ENCODE results near the gene BPIFA3. TPM values are rescaled to one million over a fixed set of nuclear protein-coding genes. Genes with fewer than 3 reads are reported as not detected.

Gene BPIFA3
- total RNA-seq, 2 donors from 2014 or later = 7.7 TPM; not detected in 1

DNA sequence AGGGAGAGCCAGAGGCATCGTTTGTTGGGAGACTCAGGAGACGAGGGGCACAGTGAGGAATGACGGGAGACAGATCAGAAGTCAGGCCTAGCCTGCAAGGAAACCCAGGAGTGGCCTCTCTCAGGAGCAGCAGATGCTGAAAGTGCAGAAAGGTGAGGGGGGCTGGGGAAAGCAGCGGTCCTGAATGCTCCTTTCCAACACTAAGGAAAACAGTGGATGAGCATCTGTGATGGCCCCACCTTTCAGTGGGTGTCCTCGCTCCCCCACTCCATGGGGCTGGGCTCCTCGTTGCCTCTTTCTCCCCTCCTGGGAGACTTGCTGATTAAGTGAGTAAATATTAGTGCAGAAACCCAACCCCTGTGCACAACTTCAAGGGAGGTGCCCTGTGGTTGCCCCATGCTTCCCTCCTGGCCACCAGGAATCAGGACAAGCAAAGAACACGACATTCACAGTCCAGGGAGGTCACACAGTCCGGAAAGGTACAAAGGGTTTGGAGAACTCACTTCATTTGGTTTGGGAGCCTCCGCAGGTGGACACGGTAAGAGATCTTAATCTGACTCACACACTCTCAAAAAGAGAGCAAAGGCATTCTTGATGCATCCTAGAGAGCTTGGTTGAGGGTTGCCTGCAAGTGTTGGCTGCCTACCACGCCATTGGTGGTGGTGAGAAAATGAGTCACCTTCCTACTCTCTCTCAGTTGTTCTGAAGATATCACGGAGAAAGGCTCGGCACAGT lies 56.1 kb downstream of the BPIFA3 start:
- no peak overlapping the region for H3K27ac ChIP-seq
- no peaks in the 10 kb centered on the region for H3K9me3 ChIP-seq
- intact Hi-C loops (cut with DNase I) = no loop called here
- WGBS = 61% methylated on average over 13 of the region's 13 CpGs
- no peak overlapping the region for H3K4me3 ChIP-seq
- H3K27me3 ChIP-seq (replicated peaks; ENCODE audit: insufficient read depth) = peaks cover 2% of the 10 kb centered on the region
- H3K36me3 ChIP-seq = no peaks in the 10 kb centered on the region
- no peak for TF ChIP-seq POLR2A (IDR thresholded peaks at IDR 0.05)
- TF ChIP-seq POLR2AphosphoS5 (IDR thresholded peaks at IDR 0.05) = no peak
- TF ChIP-seq, protein P1, sequence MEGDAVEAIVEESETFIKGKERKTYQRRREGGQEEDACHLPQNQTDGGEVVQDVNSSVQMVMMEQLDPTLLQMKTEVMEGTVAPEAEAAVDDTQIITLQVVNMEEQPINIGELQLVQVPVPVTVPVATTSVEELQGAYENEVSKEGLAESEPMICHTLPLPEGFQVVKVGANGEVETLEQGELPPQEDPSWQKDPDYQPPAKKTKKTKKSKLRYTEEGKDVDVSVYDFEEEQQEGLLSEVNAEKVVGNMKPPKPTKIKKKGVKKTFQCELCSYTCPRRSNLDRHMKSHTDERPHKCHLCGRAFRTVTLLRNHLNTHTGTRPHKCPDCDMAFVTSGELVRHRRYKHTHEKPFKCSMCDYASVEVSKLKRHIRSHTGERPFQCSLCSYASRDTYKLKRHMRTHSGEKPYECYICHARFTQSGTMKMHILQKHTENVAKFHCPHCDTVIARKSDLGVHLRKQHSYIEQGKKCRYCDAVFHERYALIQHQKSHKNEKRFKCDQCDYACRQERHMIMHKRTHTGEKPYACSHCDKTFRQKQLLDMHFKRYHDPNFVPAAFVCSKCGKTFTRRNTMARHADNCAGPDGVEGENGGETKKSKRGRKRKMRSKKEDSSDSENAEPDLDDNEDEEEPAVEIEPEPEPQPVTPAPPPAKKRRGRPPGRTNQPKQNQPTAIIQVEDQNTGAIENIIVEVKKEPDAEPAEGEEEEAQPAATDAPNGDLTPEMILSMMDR (IDR thresholded peaks at IDR 0.05) = no peak
- H3K4me1 ChIP-seq (replicated peaks) = no peaks in the 10 kb centered on the region
- DNase-seq (ENCODE audit: low spot score) = no peak

DNA sequence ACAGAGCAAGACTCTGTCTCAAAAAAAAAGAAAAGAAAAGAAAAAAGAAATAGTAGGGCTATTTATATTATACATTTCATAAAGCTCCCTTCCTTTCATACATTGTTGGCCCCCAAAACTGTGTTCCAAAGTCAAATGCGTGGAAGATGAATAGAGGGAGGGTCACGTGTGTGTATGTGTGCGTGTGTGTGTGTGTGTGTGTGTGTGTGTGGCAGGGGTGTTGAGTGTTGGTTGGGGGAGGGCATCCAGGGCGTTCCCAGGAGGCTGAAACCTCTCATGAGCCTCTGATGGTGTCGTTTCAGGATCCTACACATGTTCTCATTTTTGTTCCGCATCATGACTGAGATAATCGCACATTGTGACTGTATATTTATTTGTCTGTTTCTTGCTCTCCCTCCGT lies 58.1 kb downstream of the BPIFA3 start:
- 70% methylated on average over 8 of the region's 8 CpGs for WGBS
- no peak for TF ChIP-seq POLR2AphosphoS5 (IDR thresholded peaks at IDR 0.05)
- no peak for TF ChIP-seq POLR2A (IDR thresholded peaks at IDR 0.05)
- TF ChIP-seq, protein P1 (IDR thresholded peaks at IDR 0.05) = no peak
- no peak overlapping the region for H3K27ac ChIP-seq

DNA sequence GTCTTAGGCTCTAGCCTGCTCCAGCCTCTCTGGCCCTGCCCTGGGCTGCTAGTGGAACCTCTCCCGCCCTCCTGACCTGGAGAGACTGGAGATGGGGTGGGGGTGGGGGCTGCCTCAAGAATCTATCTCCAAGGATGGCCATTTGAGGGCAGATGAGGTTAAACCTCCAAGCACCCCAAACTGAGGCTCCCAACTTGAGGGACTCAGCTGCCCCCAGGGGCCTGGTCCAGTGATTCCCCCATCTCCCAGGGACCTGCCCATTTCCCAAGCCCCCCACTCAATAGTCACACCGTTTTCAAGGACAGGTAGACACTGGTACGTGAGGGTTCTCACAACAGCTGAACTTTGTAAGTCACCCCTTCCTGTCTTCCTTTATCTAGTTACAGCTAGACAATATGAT lies 58.7 kb downstream of the BPIFA3 start:
- no peak for DNase-seq (ENCODE audit: low spot score)
- Histone ChIP-seq H3K9me3 (no peaks in the 10 kb centered on the region), H3K27ac (no peak overlapping the region), H3K4me3 (no peak overlapping the region), H3K27me3 (replicated peaks; ENCODE audit: insufficient read depth) (peaks cover 2% of the 10 kb centered on the region), H3K36me3 (no peaks in the 10 kb centered on the region), H3K4me1 (replicated peaks) (no peaks in the 10 kb centered on the region)
- intact Hi-C loops (cut with DNase I) = no loop called here
- 66% methylated on average over 3 of the region's 3 CpGs for WGBS
- TF ChIP-seq, protein P1 (IDR thresholded peaks at IDR 0.05) = no peak
- TF ChIP-seq POLR2AphosphoS5 (IDR thresholded peaks at IDR 0.05) = no peak
- no peak for TF ChIP-seq POLR2A (IDR thresholded peaks at IDR 0.05)

More for the DNA sequence above, 58.1 kb downstream of the BPIFA3 start:
- Histone ChIP-seq H3K4me1 (replicated peaks) (no peaks in the 10 kb centered on the region), H3K9me3 (no peaks in the 10 kb centered on the region), H3K27me3 (replicated peaks; ENCODE audit: insufficient read depth) (peaks cover 2% of the 10 kb centered on the region), H3K36me3 (no peaks in the 10 kb centered on the region), H3K4me3 (no peak overlapping the region)
- no peak for DNase-seq (ENCODE audit: low spot score)
- intact Hi-C loops (cut with DNase I) = no loop called here

GRCh38 chr20:33276303-33277113 lies 59.4 kb downstream of the BPIFA3 start:
- no peak overlapping the region for H3K27ac ChIP-seq

More at GRCh38 chr20:33276303-33277113, 59.4 kb downstream of the BPIFA3 start:
- Histone ChIP-seq H3K9me3 (no peaks in the 10 kb centered on the region), H3K4me3 (no peak overlapping the region), H3K27me3 (replicated peaks; ENCODE audit: insufficient read depth) (peaks cover 2% of the 10 kb centered on the region), H3K4me1 (replicated peaks) (no peaks in the 10 kb centered on the region), H3K36me3 (no peaks in the 10 kb centered on the region)
- TF ChIP-seq POLR2A (IDR thresholded peaks at IDR 0.05) = no peak
- TF ChIP-seq, protein P1 (IDR thresholded peaks at IDR 0.05) = no peak
- DNase-seq (ENCODE audit: low spot score) = no peak
- intact Hi-C loops (cut with DNase I) = no loop called here
- WGBS = 83% methylated on average over 12 of the region's 12 CpGs

Other genes starting within 250 kb of the BPIFA3 start
- 1 to 10 TPM in 1 of 2 donors, not detected in 1; 4.7 TPM for gene SUN5, start 212.9 kb upstream of the BPIFA3 start, total RNA-seq
- gene BPIFB2, start 209.6 kb upstream of the BPIFA3 start, total RNA-seq = 1 to 10 TPM in 1 of 2 donors, not detected in 1; 5.1 TPM
- gene BPIFB6, start 185.7 kb upstream of the BPIFA3 start, total RNA-seq = not detected
- not detected for gene BPIFB3, start 163.4 kb upstream of the BPIFA3 start, total RNA-seq
- 1 to 10 TPM in 1 of 2 donors, not detected in 1; 1.1 TPM for gene BPIFB4, start 137.7 kb upstream of the BPIFA3 start, total RNA-seq
- not detected for gene BPIFA2, start 49.2 kb upstream of the BPIFA3 start, total RNA-seq
- not detected for gene BPIFA1, start 18.6 kb downstream of the BPIFA3 start, total RNA-seq
- 1 to 10 TPM in 1 of 2 donors, not detected in 1; 2.1 TPM for gene BPIFB1, start 65.9 kb downstream of the BPIFA3 start, total RNA-seq
- 10 to 100 TPM; 18.0 to 24.7 TPM for gene CDK5RAP1, start 184.2 kb downstream of the BPIFA3 start, total RNA-seq
- 100 to 1,000 TPM in 1 of 2 donors, 10 to 100 TPM in 1; 25.4 to 128 TPM for gene SNTA1, start 226.4 kb downstream of the BPIFA3 start, total RNA-seq

Data from prostate gland (tissue), 2 donors.